ENCODE results near the gene MS4A3. TPM values are rescaled to one million over a fixed set of nuclear protein-coding genes. Genes with fewer than 3 reads are reported as not detected.

The MS4A3 gene
- total RNA-seq, 1 experiment from 2014 or later, result not detected

GRCh38 chr11:60111793-60112192, 55.3 kb downstream of the MS4A3 start:
- intact Hi-C loops (cut with micrococcal nuclease; ENCODE audit: unreplicated experiment), result no loop called here
- no peaks in the 10 kb centered on the region for H3K27me3 ChIP-seq (replicated peaks; ENCODE audit: control insufficient read depth, insufficient read depth, low read length)
- Mint-ChIP-seq H3K27ac (ENCODE audit: unreplicated experiment) (no peak overlapping the region), H3K4me1 (ENCODE audit: low read depth, unreplicated experiment) (peaks cover 6% of the 10 kb centered on the region), H3K9me3 (ENCODE audit: unreplicated experiment) (peaks cover 25% of the 10 kb centered on the region), H3K36me3 (ENCODE audit: insufficient read depth, unreplicated experiment) (no peaks in the 10 kb centered on the region), H3K27me3 (ENCODE audit: insufficient read depth, unreplicated experiment) (peaks cover 2% of the 10 kb centered on the region), H3K4me3 (ENCODE audit: unreplicated experiment) (no peak overlapping the region)
- no peaks in the 10 kb centered on the region for H3K36me3 ChIP-seq (ENCODE audit: control insufficient read depth, insufficient read depth, low read length)
- no peaks in the 10 kb centered on the region for H3K4me1 ChIP-seq
- no peak overlapping the region for H3K4me3 ChIP-seq (ENCODE audit: low read depth, low read length)
- TF ChIP-seq CTCF (IDR thresholded peaks at IDR 0.05; ENCODE audit: insufficient read depth in 1 of 2, low read depth in 1 of 2, low read length in 1 of 2, severe bottlenecking in 1 of 2, unreplicated experiment in 1 of 2), result no peak
- H3K9me3 ChIP-seq, result no peaks in the 10 kb centered on the region
- ChIA-PET POLR2A (no interaction called here), CTCF (no interaction called here)
- BruUV-seq (replicated peaks), result no TSS peak
- DNase-seq, result no peak

- no peak overlapping the region for H3K27ac Mint-ChIP-seq (ENCODE audit: unreplicated experiment)
- CTCF ChIA-PET, result no interaction called here
Observed at GRCh38 chr11:60116996-60117790, 60.7 kb downstream of the MS4A3 start.

GRCh38 chr11:60118338-60118737, 61.9 kb downstream of the MS4A3 start:
- Histone ChIP-seq H3K4me3 (ENCODE audit: low read depth, low read length) (no peak overlapping the region), H3K4me1 (no peaks in the 10 kb centered on the region), H3K27me3 (replicated peaks; ENCODE audit: control insufficient read depth, insufficient read depth, low read length) (no peaks in the 10 kb centered on the region), H3K36me3 (ENCODE audit: control insufficient read depth, insufficient read depth, low read length) (no peaks in the 10 kb centered on the region), H3K9me3 (peaks cover 2% of the 10 kb centered on the region; the same call in 1 of the 2 replicates)
- ChIA-PET CTCF (no interaction called here), POLR2A (no interaction called here)
- intact Hi-C loops (cut with micrococcal nuclease; ENCODE audit: unreplicated experiment), result no loop called here
- Mint-ChIP-seq H3K27ac (ENCODE audit: unreplicated experiment) (no peak overlapping the region), H3K4me1 (ENCODE audit: low read depth, unreplicated experiment) (no peaks in the 10 kb centered on the region), H3K36me3 (ENCODE audit: insufficient read depth, unreplicated experiment) (no peaks in the 10 kb centered on the region), H3K27me3 (ENCODE audit: insufficient read depth, unreplicated experiment) (no peaks in the 10 kb centered on the region), H3K9me3 (ENCODE audit: unreplicated experiment) (peaks cover 22% of the 10 kb centered on the region), H3K4me3 (ENCODE audit: unreplicated experiment) (no peak overlapping the region)
- no TSS peak for BruUV-seq (replicated peaks)
- no peak for TF ChIP-seq CTCF (IDR thresholded peaks at IDR 0.05; ENCODE audit: insufficient read depth in 1 of 2, low read depth in 1 of 2, low read length in 1 of 2, severe bottlenecking in 1 of 2, unreplicated experiment in 1 of 2)
- DNase-seq, result no peak

More at GRCh38 chr11:60116996-60117790, 60.7 kb downstream of the MS4A3 start:
- intact Hi-C loops (cut with micrococcal nuclease; ENCODE audit: unreplicated experiment), result no loop called here
- H3K9me3 ChIP-seq, result no peaks in the 10 kb centered on the region
- Mint-ChIP-seq H3K27me3 (ENCODE audit: insufficient read depth, unreplicated experiment) (no peaks in the 10 kb centered on the region), H3K4me3 (ENCODE audit: unreplicated experiment) (no peak overlapping the region), H3K36me3 (ENCODE audit: insufficient read depth, unreplicated experiment) (no peaks in the 10 kb centered on the region), H3K9me3 (ENCODE audit: unreplicated experiment) (peaks cover 11% of the 10 kb centered on the region), H3K4me1 (ENCODE audit: low read depth, unreplicated experiment) (no peaks in the 10 kb centered on the region)
- TF ChIP-seq CTCF (IDR thresholded peaks at IDR 0.05; ENCODE audit: insufficient read depth in 1 of 2, low read depth in 1 of 2, low read length in 1 of 2, severe bottlenecking in 1 of 2, unreplicated experiment in 1 of 2), result no peak
- no peaks in the 10 kb centered on the region for H3K27me3 ChIP-seq (replicated peaks; ENCODE audit: control insufficient read depth, insufficient read depth, low read length)
- H3K36me3 ChIP-seq (ENCODE audit: control insufficient read depth, insufficient read depth, low read length), result no peaks in the 10 kb centered on the region
- DNase-seq, result no peak
- BruUV-seq (replicated peaks), result no TSS peak
- no peaks in the 10 kb centered on the region for H3K4me1 ChIP-seq
- no peak overlapping the region for H3K4me3 ChIP-seq (ENCODE audit: low read depth, low read length)
- POLR2A ChIA-PET, result no interaction called here
